HCT116 (cell line): Measurements from ENCODE around the gene PRRT1B.

Experiments
- CBX3 ChIP-seq: IDR thresholded peaks from 2 replicates; pipeline ENCODE4 v1.6.1; 2012; ENCODE audit warnings: low read depth
- EZH2 ChIP-seq: fragments of 200-600 bp; sonication (generic); IDR thresholded peaks from 2 replicates; pipeline ENCODE4 v1.6.1; 2017; ENCODE audit warnings: antibody characterized with exemption, mixed run types
- POLR2AphosphoS5 ChIP-seq: IDR thresholded peaks from 2 replicates; pipeline ENCODE4 v1.6.1; 2011; ENCODE audit warnings: mild to moderate bottlenecking, low read depth, low read length, moderate library complexity
- SIN3A ChIP-seq: IDR thresholded peaks from 2 replicates; pipeline ENCODE4 v1.6.1; 2012; ENCODE audit warnings: low read depth
- TCF7L2 ChIP-seq: IDR thresholded peaks from 2 replicates; pipeline ENCODE4 v1.7.0; 2011; ENCODE audit warnings: borderline replicate concordance, inconsistent platforms; ENCODE audit not compliant: insufficient read depth, insufficient read length; ENCODE audit errors: extremely low read depth
- YY1 ChIP-seq: IDR thresholded peaks from 2 replicates; pipeline ENCODE4 v1.6.1; 2011; ENCODE audit warnings: low read length, low read depth, moderate library complexity, mild to moderate bottlenecking; ENCODE audit not compliant: insufficient replicate concordance; ENCODE audit errors: extremely low read depth
- ZBTB33 ChIP-seq: IDR thresholded peaks from 2 replicates; pipeline ENCODE4 v1.6.1; 2011; ENCODE audit warnings: mild to moderate bottlenecking, low read length, moderate library complexity; ENCODE audit not compliant: insufficient replicate concordance; ENCODE audit errors: extremely low read depth
- TF ChIP-seq, protein P1 (sequence below), 3 experiments: fragments of 200-600 bp in 1 of 3; sonication (generic) in 1 of 3; IDR thresholded peaks in 2 of 3; conservative IDR thresholded peaks in 1 of 3; 2 replicates each; pipeline ENCODE4 v1.5.1; 2012 to 2017; ENCODE audit warnings: low read depth in 2 of 3, low read length in 2 of 3, antibody characterized with exemption in 1 of 3, borderline replicate concordance in 1 of 3, control low read depth in 1 of 3, mild to moderate bottlenecking in 1 of 3, mixed read lengths in 1 of 3, mixed run types in 1 of 3, moderate library complexity in 1 of 3; ENCODE audit not compliant: insufficient read depth in 1 of 3

DNA sequence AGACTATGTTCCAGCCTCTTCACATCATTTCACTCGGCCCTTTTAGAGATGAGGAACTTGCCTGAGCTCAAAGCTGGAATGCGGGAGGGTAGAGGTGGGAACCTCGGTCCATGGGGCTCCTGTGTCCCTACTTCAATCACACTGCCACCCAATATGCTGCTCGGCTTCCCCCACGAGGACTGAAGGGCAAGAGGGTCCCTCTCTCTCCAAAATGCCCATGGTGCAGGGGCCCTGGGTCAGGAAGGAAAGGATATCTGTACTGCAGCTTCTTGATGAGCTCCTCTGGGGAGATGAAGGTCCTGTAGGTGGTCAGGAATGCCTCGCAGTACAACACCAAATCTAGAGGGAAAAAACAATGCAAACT is 46.5 kb downstream of the PRRT1B start:
- TF ChIP-seq POLR2AphosphoS5 (no peak), EZH2 (no peak), CBX3 (no peak), YY1 (no peak), ZBTB33 (no peak), SIN3A (no peak), TCF7L2 (no peak)
- TF ChIP-seq, protein P1, sequence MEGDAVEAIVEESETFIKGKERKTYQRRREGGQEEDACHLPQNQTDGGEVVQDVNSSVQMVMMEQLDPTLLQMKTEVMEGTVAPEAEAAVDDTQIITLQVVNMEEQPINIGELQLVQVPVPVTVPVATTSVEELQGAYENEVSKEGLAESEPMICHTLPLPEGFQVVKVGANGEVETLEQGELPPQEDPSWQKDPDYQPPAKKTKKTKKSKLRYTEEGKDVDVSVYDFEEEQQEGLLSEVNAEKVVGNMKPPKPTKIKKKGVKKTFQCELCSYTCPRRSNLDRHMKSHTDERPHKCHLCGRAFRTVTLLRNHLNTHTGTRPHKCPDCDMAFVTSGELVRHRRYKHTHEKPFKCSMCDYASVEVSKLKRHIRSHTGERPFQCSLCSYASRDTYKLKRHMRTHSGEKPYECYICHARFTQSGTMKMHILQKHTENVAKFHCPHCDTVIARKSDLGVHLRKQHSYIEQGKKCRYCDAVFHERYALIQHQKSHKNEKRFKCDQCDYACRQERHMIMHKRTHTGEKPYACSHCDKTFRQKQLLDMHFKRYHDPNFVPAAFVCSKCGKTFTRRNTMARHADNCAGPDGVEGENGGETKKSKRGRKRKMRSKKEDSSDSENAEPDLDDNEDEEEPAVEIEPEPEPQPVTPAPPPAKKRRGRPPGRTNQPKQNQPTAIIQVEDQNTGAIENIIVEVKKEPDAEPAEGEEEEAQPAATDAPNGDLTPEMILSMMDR (IDR thresholded peaks at IDR 0.05 in 2 of 3, conservative IDR thresholded peaks at IDR 0.05 in 1 of 3; ENCODE audit: borderline replicate concordance in 1 of 3, insufficient read depth in 1 of 3, low read depth in 2 of 3, low read length in 2 of 3), result no peak
